OCI-LY1 (cell line): ENCODE measurements around the gene EIF6.

Experiments
- H2AFZ ChIP-seq: fragments of 200-600 bp; sonication (generic), shearing (Covaris generic); 2 replicates; pipeline ENCODE4 v1.6.0; 2014; ENCODE audit warnings: antibody characterized with exemption, mild to moderate bottlenecking, low read length
- H3F3A ChIP-seq: fragments of 200-600 bp; sonication (generic), shearing (Covaris generic); 2 replicates; pipeline ENCODE4 v1.6.0; 2014; ENCODE audit warnings: mild to moderate bottlenecking, antibody characterized with exemption, low read length, moderate library complexity; ENCODE audit not compliant: insufficient read depth
- H3K27ac ChIP-seq: fragments of 200-600 bp; sonication (generic); 2 replicates; pipeline ENCODE4 v1.5.1; 2014; ENCODE audit warnings: low read length, mixed run types, mild to moderate bottlenecking, low read depth; ENCODE audit not compliant: poor library complexity, severe bottlenecking
- H3K27me3 ChIP-seq: fragments of 200-600 bp; sonication (generic); 2 replicates; pipeline ENCODE4 v1.6.0; 2014; ENCODE audit warnings: antibody characterized with exemption, mild to moderate bottlenecking, low read length, moderate library complexity; ENCODE audit not compliant: insufficient read depth
- H3K36me3 ChIP-seq: fragments of 200-600 bp; sonication (generic); 2 replicates; pipeline ENCODE4 v1.6.1; 2014; ENCODE audit warnings: mild to moderate bottlenecking, antibody characterized with exemption, low read length, moderate library complexity, mixed read lengths; ENCODE audit not compliant: insufficient read depth
- H3K4me1 ChIP-seq: fragments of 200-600 bp; sonication (generic); 2 replicates; pipeline ENCODE4 v1.5.1; 2014; ENCODE audit warnings: mild to moderate bottlenecking, low read length, moderate library complexity; ENCODE audit not compliant: insufficient read depth, severe bottlenecking
- H3K4me2 ChIP-seq: fragments of 200-600 bp; sonication (generic), shearing (Covaris generic); 2 replicates; pipeline ENCODE4 v1.6.1; 2014; ENCODE audit warnings: low read length
- H3K4me3 ChIP-seq: fragments of 200-600 bp; sonication (generic); 2 replicates; pipeline ENCODE4 v1.5.1; 2014; ENCODE audit warnings: low read length, low read depth, mild to moderate bottlenecking, mixed read lengths; ENCODE audit not compliant: poor library complexity, severe bottlenecking
- H3K79me2 ChIP-seq: fragments of 200-600 bp; shearing (Covaris generic); 2 replicates; pipeline ENCODE4 v1.6.1; 2016; ENCODE audit warnings: mixed run types, low read length, mixed read lengths; ENCODE audit not compliant: insufficient read depth
- H3K9ac ChIP-seq: fragments of 200-600 bp; sonication (generic), shearing (Covaris generic); 2 replicates; pipeline ENCODE4 v1.6.1; 2014; ENCODE audit warnings: mild to moderate bottlenecking, low read length, mixed read lengths
- H3K9me2 ChIP-seq: fragments of 200-600 bp; sonication (generic), shearing (Covaris generic); 2 replicates; pipeline ENCODE4 v1.6.1; 2014; ENCODE audit warnings: low read depth, mild to moderate bottlenecking, low read length, mixed read lengths
- H3K9me3 ChIP-seq: fragments of 200-600 bp; shearing (Covaris generic); 2 replicates; pipeline ENCODE4 v1.6.1; 2014; ENCODE audit warnings: low read length, mixed read lengths
- H4K20me1 ChIP-seq: fragments of 200-600 bp; sonication (generic), shearing (Covaris generic); 2 replicates; pipeline ENCODE4 v1.6.0; 2016; ENCODE audit warnings: mild to moderate bottlenecking, low read length; ENCODE audit not compliant: insufficient read depth
- EZH2 ChIP-seq: fragments of 200-600 bp; sonication (generic), shearing (Covaris generic); IDR thresholded peaks from 2 replicates; pipeline ENCODE4 v1.8.0; 2017; ENCODE audit warnings: borderline replicate concordance, mixed run types, mild to moderate bottlenecking, antibody characterized with exemption, low read length, moderate library complexity, mixed read lengths
- TF ChIP-seq, protein P1 (sequence below): fragments of 200-600 bp; sonication (generic), shearing (Covaris generic); IDR thresholded peaks from 2 replicates; pipeline ENCODE4 v1.5.1; 2017; ENCODE audit warnings: mild to moderate bottlenecking, antibody characterized with exemption, low read length, moderate library complexity, mixed read lengths

Gene EIF6

DNA sequence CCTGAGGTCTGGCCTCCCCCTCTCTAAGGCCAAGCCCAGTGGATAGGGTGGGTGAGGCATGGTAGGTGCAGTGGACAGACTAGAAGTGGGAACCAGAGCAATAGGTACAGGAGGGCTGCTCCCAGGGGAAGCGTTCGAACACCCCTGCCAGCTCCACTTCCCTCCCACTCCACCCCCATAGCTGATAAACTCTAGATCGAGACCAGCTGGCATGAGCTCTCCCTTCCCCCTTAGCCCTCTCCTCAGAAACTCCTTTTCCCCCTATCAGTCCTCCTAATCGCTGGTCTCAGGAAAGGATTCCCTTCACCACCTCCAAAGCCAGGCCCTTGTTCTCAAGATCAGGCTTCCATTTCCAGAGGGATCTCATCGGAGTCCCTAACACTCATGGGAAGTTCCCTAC is 13.7 kb upstream of the EIF6 start:
- H3K9me2 ChIP-seq = no peaks in the 10 kb centered on the region
- no peak for TF ChIP-seq EZH2
- TF ChIP-seq, protein P1, sequence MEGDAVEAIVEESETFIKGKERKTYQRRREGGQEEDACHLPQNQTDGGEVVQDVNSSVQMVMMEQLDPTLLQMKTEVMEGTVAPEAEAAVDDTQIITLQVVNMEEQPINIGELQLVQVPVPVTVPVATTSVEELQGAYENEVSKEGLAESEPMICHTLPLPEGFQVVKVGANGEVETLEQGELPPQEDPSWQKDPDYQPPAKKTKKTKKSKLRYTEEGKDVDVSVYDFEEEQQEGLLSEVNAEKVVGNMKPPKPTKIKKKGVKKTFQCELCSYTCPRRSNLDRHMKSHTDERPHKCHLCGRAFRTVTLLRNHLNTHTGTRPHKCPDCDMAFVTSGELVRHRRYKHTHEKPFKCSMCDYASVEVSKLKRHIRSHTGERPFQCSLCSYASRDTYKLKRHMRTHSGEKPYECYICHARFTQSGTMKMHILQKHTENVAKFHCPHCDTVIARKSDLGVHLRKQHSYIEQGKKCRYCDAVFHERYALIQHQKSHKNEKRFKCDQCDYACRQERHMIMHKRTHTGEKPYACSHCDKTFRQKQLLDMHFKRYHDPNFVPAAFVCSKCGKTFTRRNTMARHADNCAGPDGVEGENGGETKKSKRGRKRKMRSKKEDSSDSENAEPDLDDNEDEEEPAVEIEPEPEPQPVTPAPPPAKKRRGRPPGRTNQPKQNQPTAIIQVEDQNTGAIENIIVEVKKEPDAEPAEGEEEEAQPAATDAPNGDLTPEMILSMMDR = no peak
- H3K79me2 ChIP-seq = no peaks in the 10 kb centered on the region

DNA sequence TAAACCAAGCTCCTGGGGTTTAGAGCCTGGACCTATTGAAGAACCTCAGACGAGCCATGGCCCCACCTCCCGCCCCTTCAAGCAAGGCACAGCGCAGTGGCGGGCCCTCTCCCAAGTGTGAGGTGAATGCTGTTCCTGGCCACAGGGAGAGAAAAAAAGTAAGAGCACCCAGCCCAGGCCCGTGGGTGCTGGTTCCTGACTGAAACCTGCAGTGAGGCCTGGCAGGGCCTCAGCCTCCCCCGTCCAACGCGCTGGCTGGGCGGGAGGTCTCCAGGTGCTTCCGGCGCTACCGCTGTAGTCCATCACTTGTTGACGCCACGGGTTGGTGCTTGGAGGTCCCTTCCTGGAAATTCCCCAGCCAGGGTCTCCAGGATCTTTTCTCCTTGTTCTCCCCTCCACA is 13.2 kb upstream of the EIF6 start:
- Histone ChIP-seq H4K20me1 (no peaks in the 10 kb centered on the region), H3F3A (no peaks in the 10 kb centered on the region), H3K9me2 (no peaks in the 10 kb centered on the region), H2AFZ (no peak overlapping the region), H3K9ac (no peak overlapping the region), H3K27ac (no peak overlapping the region), H3K79me2 (no peaks in the 10 kb centered on the region), H3K9me3 (no peaks in the 10 kb centered on the region), H3K36me3 (no peaks in the 10 kb centered on the region), H3K4me2 (no peak overlapping the region), H3K4me3 (no peak overlapping the region), H3K27me3 (peaks cover 4% of the 10 kb centered on the region), H3K4me1 (no peaks in the 10 kb centered on the region)
- no peak for TF ChIP-seq EZH2
- TF ChIP-seq, protein P1 = no peak

More for the DNA sequence above, 13.7 kb upstream of the EIF6 start:
- Histone ChIP-seq H3F3A (no peaks in the 10 kb centered on the region), H3K4me2 (no peak overlapping the region), H3K27ac (no peak overlapping the region), H3K9ac (no peak overlapping the region), H3K9me3 (no peaks in the 10 kb centered on the region), H3K4me3 (no peak overlapping the region), H3K4me1 (no peaks in the 10 kb centered on the region), H2AFZ (no peak overlapping the region), H3K27me3 (no peaks in the 10 kb centered on the region; the same call in 1 of the 2 replicates), H4K20me1 (no peaks in the 10 kb centered on the region), H3K36me3 (peaks cover 3% of the 10 kb centered on the region; the same call in 1 of the 2 replicates)

DNA sequence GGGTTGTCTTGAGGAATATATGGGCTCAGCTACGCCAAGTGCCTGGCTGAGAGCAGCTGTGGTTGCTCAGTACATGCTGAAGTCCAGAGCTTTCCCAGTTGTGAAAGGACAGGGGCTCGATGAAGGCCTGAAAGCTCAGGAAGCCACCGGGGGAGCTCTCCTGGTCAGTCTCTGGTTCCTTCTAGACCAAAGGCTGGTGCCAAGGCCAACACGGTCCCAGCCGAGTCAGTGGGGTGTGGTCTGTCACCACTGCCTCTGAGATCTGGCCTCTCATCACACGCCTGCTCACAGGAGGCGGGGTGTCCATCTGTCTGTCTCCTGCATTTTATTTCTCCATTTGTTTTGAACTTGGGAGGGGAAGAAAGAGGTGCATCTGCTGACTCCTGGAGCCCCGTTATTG is 12.6 kb upstream of the EIF6 start:
- Histone ChIP-seq H3K4me3 (no peak overlapping the region), H4K20me1 (no peaks in the 10 kb centered on the region), H3K4me1 (no peaks in the 10 kb centered on the region), H3K27ac (no peak overlapping the region), H2AFZ (no peak overlapping the region), H3K4me2 (no peak overlapping the region), H3K27me3 (peaks cover 4% of the 10 kb centered on the region), H3K36me3 (no peaks in the 10 kb centered on the region), H3K9ac (no peak overlapping the region), H3F3A (no peaks in the 10 kb centered on the region), H3K9me3 (no peaks in the 10 kb centered on the region), H3K9me2 (no peaks in the 10 kb centered on the region), H3K79me2 (no peaks in the 10 kb centered on the region)
- TF ChIP-seq, protein P1 = no peak
- TF ChIP-seq EZH2 = no peak
